Measurements from ENCODE around the gene RWDD1. TPM values are rescaled to one million over a fixed set of nuclear protein-coding genes. Genes with fewer than 3 reads are reported as not detected.
"Not testable (repeated sequence)": the region's sequence is repeated elsewhere in the genome, so short reads cannot be mapped to it uniquely, and the experiment has no call there.

Gene RWDD1
- polyA plus RNA-seq, 1 donor: 48.6 TPM

GRCh38 chr6:116603916-116604315 lies 32.6 kb downstream of the RWDD1 start:
- H3K4me3 ChIP-seq (ENCODE audit: low read length); H3K27me3 ChIP-seq (ENCODE audit: control insufficient read depth, insufficient read depth, low read length); H3K4me1 ChIP-seq (ENCODE audit: control insufficient read depth, insufficient read depth, low read length); DNase-seq; H3K27ac ChIP-seq (ENCODE audit: low read length); H3K9me3 ChIP-seq (ENCODE audit: control insufficient read depth, low read depth, low read length); H3K36me3 ChIP-seq (ENCODE audit: control insufficient read depth, insufficient read depth, low read length): not testable (repeated sequence)
- WGBS (ENCODE audit: insufficient coverage, low lambda C conversion rate): no CpG with 5 or more reads among the region's 3 CpGs

- not testable (repeated sequence) for H3K27me3 ChIP-seq (ENCODE audit: control insufficient read depth, insufficient read depth, low read length); H3K4me3 ChIP-seq (ENCODE audit: low read length); H3K9me3 ChIP-seq (ENCODE audit: control insufficient read depth, low read depth, low read length); H3K36me3 ChIP-seq (ENCODE audit: control insufficient read depth, insufficient read depth, low read length); DNase-seq; H3K4me1 ChIP-seq (ENCODE audit: control insufficient read depth, insufficient read depth, low read length); H3K27ac ChIP-seq (ENCODE audit: low read length)
- 100% methylated on average over 1 of the region's 3 CpGs for WGBS (ENCODE audit: insufficient coverage, low lambda C conversion rate)
Observed at GRCh38 chr6:116604868-116605267, 33.6 kb downstream of the RWDD1 start.

- Histone ChIP-seq H3K36me3 (ENCODE audit: control insufficient read depth, insufficient read depth, low read length) (no peaks in the 10 kb centered on the region), H3K4me3 (ENCODE audit: low read length) (no peak overlapping the region), H3K27ac (ENCODE audit: low read length) (no peak overlapping the region), H3K27me3 (ENCODE audit: control insufficient read depth, insufficient read depth, low read length) (peaks cover 2% of the 10 kb centered on the region), H3K9me3 (ENCODE audit: control insufficient read depth, low read depth, low read length) (no peaks in the 10 kb centered on the region), H3K4me1 (ENCODE audit: control insufficient read depth, insufficient read depth, low read length) (no peaks in the 10 kb centered on the region)
- no peak for DNase-seq
- WGBS (ENCODE audit: insufficient coverage, low lambda C conversion rate): 100% methylated on average over 1 of the region's 4 CpGs
Observed at GRCh38 chr6:116605935-116606334, 34.6 kb downstream of the RWDD1 start.

GRCh38 chr6:116611056-116611455 lies 39.8 kb downstream of the RWDD1 start:
- H3K27me3 ChIP-seq (ENCODE audit: control insufficient read depth, insufficient read depth, low read length): peaks cover 8% of the 10 kb centered on the region
- H3K27ac ChIP-seq (ENCODE audit: low read length): no peak overlapping the region
- no peaks in the 10 kb centered on the region for H3K9me3 ChIP-seq (ENCODE audit: control insufficient read depth, low read depth, low read length)
- H3K36me3 ChIP-seq (ENCODE audit: control insufficient read depth, insufficient read depth, low read length): no peaks in the 10 kb centered on the region
- WGBS (ENCODE audit: insufficient coverage, low lambda C conversion rate): 100% methylated on average over 1 of the region's 4 CpGs
- no peak overlapping the region for H3K4me3 ChIP-seq (ENCODE audit: low read length)
- no peak for DNase-seq
- H3K4me1 ChIP-seq (ENCODE audit: control insufficient read depth, insufficient read depth, low read length): no peaks in the 10 kb centered on the region

- peak within 1 kb of the TSS; percentile 54 for H3K4me3 ChIP-seq (ENCODE audit: low read length)
- H3K27ac ChIP-seq (ENCODE audit: low read length): no peak within 1 kb of the TSS
- H3K27me3 ChIP-seq (ENCODE audit: control insufficient read depth, insufficient read depth, low read length): peaks cover 26% of the 10 kb centered on the region
- DNase-seq: peak; percentile 89 to 92
- peaks cover 6% of the 10 kb centered on the region for H3K4me1 ChIP-seq (ENCODE audit: control insufficient read depth, insufficient read depth, low read length)
- no peaks in the 10 kb centered on the region for H3K36me3 ChIP-seq (ENCODE audit: control insufficient read depth, insufficient read depth, low read length)
- WGBS (ENCODE audit: insufficient coverage, low lambda C conversion rate): 0% methylated on average over 3 of the region's 29 CpGs
- no peaks in the 10 kb centered on the region for H3K9me3 ChIP-seq (ENCODE audit: control insufficient read depth, low read depth, low read length)
Observed at GRCh38 chr6:116615937-116616736, 44.8 kb downstream of the RWDD1 start, which contains the start of gene RSPH4A. Gene RSPH4A (plus strand): TSS chr6:116616479. CDS start chr6:116616624, 145 bp downstream.

GRCh38 chr6:116616737-116617053 lies 45.4 kb downstream of the RWDD1 start:
- Histone ChIP-seq H3K4me3 (ENCODE audit: low read length) (peak overlapping the region; percentile 54), H3K27me3 (ENCODE audit: control insufficient read depth, insufficient read depth, low read length) (peaks cover 26% of the 10 kb centered on the region), H3K36me3 (ENCODE audit: control insufficient read depth, insufficient read depth, low read length) (no peaks in the 10 kb centered on the region), H3K9me3 (ENCODE audit: control insufficient read depth, low read depth, low read length) (no peaks in the 10 kb centered on the region), H3K27ac (ENCODE audit: low read length) (no peak overlapping the region), H3K4me1 (ENCODE audit: control insufficient read depth, insufficient read depth, low read length) (peaks cover 6% of the 10 kb centered on the region)
- no CpG with 5 or more reads among the region's 16 CpGs for WGBS (ENCODE audit: insufficient coverage, low lambda C conversion rate)
- no peak for DNase-seq

- 40% methylated on average over 2 of the region's 3 CpGs for WGBS (ENCODE audit: insufficient coverage, low lambda C conversion rate)
Observed at GRCh38 chr6:116624036-116624805, 52.9 kb downstream of the RWDD1 start.

GRCh38 chr6:116625872-116626271 lies 54.6 kb downstream of the RWDD1 start:
- no peak for DNase-seq
- H3K4me3 ChIP-seq (ENCODE audit: low read length): no peak overlapping the region
- H3K27ac ChIP-seq (ENCODE audit: low read length): no peak overlapping the region
- H3K9me3 ChIP-seq (ENCODE audit: control insufficient read depth, low read depth, low read length): no peaks in the 10 kb centered on the region
- H3K27me3 ChIP-seq (ENCODE audit: control insufficient read depth, insufficient read depth, low read length): no peaks in the 10 kb centered on the region
- H3K4me1 ChIP-seq (ENCODE audit: control insufficient read depth, insufficient read depth, low read length): no peaks in the 10 kb centered on the region
- WGBS (ENCODE audit: insufficient coverage, low lambda C conversion rate): 92% methylated on average over 2 of the region's 3 CpGs
- no peaks in the 10 kb centered on the region for H3K36me3 ChIP-seq (ENCODE audit: control insufficient read depth, insufficient read depth, low read length)

More at GRCh38 chr6:116624036-116624805, 52.9 kb downstream of the RWDD1 start:
- H3K4me1 ChIP-seq (ENCODE audit: control insufficient read depth, insufficient read depth, low read length): no peaks in the 10 kb centered on the region
- DNase-seq: no peak
- H3K27ac ChIP-seq (ENCODE audit: low read length): no peak overlapping the region
- H3K36me3 ChIP-seq (ENCODE audit: control insufficient read depth, insufficient read depth, low read length): no peaks in the 10 kb centered on the region
- H3K27me3 ChIP-seq (ENCODE audit: control insufficient read depth, insufficient read depth, low read length): no peaks in the 10 kb centered on the region
- no peaks in the 10 kb centered on the region for H3K9me3 ChIP-seq (ENCODE audit: control insufficient read depth, low read depth, low read length)
- H3K4me3 ChIP-seq (ENCODE audit: low read length): no peak overlapping the region

GRCh38 chr6:116629563-116629981 lies 58.3 kb downstream of the RWDD1 start:
- Histone ChIP-seq H3K9me3 (ENCODE audit: control insufficient read depth, low read depth, low read length) (no peaks in the 10 kb centered on the region), H3K4me3 (ENCODE audit: low read length) (no peak overlapping the region), H3K27ac (ENCODE audit: low read length) (no peak overlapping the region), H3K27me3 (ENCODE audit: control insufficient read depth, insufficient read depth, low read length) (no peaks in the 10 kb centered on the region), H3K36me3 (ENCODE audit: control insufficient read depth, insufficient read depth, low read length) (peaks cover 2% of the 10 kb centered on the region), H3K4me1 (ENCODE audit: control insufficient read depth, insufficient read depth, low read length) (peaks cover 3% of the 10 kb centered on the region)
- WGBS (ENCODE audit: insufficient coverage, low lambda C conversion rate): 100% methylated on average over 1 of the region's 5 CpGs
- DNase-seq: no peak

GRCh38 chr6:116631379-116631990 lies 60.2 kb downstream of the RWDD1 start:
- Histone ChIP-seq H3K4me3 (ENCODE audit: low read length) (no peak overlapping the region), H3K9me3 (ENCODE audit: control insufficient read depth, low read depth, low read length) (no peaks in the 10 kb centered on the region), H3K4me1 (ENCODE audit: control insufficient read depth, insufficient read depth, low read length) (peaks cover 3% of the 10 kb centered on the region), H3K27ac (ENCODE audit: low read length) (no peak overlapping the region), H3K27me3 (ENCODE audit: control insufficient read depth, insufficient read depth, low read length) (no peaks in the 10 kb centered on the region), H3K36me3 (ENCODE audit: control insufficient read depth, insufficient read depth, low read length) (peaks cover 2% of the 10 kb centered on the region)
- 0% methylated on average over 1 of the region's 5 CpGs for WGBS (ENCODE audit: insufficient coverage, low lambda C conversion rate)
- peak; percentile 17 to 73 for DNase-seq

All from large intestine (tissue), 3 donors.